HCEC 1CT (cell line): ENCODE measurements around the gene TBX21.

Source experiments
- DNase-seq: peaks from one replicate; pipeline ENCODE4 v3.0.0-alpha.2; 2017

Gene TBX21

DNA sequence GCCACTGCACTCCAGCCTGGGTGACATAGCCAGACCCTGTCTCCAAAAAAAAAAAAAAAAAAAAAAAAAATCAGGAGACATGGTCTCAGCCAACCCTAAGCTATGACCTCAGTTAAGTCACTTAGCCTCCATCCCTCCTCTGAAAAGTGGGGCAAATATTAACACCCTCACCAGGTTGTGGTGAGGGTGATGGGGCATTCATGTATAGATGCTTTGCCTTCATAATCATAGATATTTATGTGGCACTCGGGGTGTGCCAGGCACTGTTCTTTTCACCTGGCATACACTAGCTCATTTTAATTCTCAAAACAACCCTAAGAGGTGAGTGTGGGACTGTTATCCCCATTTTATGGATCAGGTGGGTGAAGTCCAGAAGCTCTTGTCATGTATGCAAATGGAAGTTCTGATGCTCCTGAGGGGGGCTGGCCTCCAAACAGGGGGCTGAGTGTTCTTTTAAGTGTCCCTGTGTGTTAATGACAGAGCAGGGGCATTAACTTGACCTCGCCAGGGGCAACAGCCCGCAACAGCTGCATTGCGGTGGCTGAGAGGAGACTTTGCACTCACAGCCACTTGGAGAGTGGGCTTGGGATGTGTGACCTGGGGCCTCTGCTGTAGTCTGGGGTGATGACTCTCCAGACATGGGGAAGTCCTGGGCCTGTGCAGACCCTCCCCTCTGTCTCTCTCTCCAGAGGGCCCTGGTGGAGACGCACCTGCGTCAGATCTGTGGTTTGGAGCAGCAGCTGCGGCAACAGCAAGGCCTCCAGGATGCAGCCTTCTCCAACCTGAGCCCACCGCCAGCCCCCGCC lies 34.9 kb upstream of the TBX21 start:
- no peak for DNase-seq

DNA sequence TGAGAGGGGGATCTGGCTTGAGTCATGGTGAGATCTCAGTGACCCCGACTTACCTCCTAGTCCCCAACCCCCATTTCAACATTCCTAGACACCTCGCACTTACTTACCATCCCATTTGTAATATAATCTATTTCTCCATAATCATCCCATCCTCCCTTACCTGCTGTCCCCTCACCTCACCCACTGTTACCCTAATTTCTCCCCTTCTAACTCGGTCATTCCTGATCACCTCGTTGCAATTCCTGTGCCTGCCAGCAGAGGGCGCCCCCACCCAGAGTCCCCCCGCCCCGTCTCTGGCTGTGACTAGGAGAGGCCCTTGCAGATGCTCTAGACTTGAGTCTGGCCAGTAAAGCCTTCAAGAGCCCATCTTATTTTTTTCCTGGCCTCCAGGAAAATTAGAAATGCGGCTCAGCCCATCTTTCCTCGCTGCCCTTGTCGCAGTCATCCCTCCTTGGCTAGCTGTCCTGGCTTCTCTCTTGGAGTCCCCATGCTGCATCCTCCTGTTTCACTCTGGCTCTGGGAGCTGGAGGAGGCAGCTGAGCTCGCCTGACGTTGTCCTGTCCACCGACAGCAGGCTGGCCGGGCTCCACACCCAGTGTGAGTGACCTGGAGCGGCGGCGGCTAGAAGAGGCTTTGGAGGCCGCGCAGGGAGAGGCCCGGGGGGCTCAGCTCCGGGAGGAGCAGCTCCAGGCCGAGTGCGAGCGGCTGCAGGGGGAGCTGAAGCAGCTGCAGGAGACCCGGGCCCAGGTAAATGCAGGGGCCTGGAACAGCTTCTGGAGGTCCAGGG lies 34.1 kb upstream of the TBX21 start:
- DNase-seq = no peak

- no peak for DNase-seq
Observed at GRCh38 chr17:47699536-47699840, 33.5 kb upstream of the TBX21 start.

DNA sequence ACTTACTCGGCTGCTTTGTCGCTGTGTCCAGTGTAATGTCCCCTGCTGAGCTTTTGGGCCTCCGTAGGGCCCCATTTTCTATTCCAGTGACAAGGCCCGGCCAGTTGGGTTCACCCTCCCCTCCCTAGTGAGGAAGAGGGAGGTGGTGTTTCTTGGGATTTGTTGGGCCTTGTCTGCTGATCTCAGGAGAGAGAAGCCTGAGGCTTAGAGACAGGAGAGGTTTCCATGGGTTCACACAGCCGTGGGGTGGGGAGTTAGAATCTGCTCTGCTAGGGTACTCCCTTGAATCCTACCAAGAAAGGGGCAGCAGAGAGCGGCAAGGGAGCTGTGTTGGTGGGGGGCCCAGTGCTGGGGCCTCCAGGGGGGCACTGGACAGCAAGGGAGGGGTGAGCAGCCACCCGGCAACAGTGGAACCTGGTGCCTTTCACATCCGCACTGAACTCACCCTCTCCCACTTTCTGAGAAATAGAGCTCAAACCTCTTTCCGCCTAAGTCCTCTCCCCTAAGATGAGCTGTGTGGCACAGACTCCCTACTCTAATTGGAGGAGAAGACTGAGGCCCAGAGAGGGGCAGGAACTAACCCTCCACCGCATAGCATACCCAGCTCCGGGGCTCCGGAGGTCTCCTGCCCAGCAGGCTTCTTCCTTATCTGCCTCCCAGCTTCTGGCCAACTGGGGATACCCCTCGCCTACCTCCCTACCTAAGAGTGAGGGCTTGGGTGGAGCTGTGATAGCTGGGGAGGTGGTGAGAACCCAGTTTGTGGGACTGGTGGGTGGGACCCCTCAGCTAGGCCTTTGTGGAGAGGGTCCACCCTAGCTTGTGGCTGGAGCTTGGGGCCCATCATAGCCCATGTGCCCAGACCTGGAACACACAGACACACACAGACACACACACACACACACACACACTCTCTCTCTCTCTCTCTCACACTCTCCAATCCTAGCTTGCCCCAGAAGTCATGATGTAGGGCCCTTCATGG lies 32.3 kb upstream of the TBX21 start:
- DNase-seq = no peak

- no peak for DNase-seq
Observed at GRCh38 chr17:47701608-47702007, 31.4 kb upstream of the TBX21 start.

DNA sequence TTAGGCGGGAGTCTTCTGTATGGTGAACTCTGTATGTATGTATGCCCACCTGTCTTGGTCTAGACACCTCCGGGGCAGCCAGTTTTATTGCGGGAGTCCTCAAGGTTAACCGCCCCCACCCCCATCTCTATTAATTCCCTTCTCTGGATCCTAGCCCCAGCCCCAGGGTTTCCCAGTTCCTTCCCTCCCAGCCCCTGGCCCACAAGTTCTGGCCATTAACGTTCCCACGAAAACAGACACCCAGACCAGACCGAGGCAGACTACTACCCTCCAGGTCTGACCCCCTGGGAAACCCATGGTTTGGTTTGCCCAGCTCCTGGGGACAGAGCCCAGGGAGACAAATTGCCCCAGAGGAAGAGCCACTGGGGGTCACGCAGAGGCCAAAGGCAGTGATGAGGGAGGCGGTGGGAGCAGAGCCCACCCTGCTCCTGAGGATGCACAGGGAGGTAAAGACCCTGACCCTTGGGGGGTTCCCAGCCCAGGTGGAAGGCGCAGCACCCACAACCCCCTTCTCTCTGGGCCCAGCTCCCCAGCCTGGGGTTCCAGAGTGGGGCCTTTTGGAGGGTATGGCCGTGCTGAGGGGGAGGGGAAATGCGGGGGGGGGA lies 30.5 kb upstream of the TBX21 start:
- no peak for DNase-seq

DNA sequence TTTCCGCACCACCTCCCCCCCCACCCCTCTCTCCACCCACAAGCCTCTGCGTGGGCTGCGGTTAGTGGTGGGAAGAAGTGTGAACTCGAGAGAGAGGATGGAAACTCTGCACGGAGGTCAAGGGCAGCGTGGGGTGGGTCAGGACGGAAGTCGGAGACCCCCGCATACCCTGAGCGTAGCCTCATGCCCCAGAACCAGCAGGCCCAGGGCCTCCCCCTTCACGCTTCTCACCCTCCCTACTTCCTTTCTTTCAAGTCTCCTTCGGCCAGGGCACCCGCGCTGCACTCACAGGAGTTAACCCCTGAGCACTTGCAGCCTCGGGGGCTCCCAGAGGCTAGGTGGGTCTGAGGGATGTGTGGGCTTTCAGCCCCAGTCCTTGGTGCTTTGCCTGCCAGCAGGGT lies 29.8 kb upstream of the TBX21 start:
- no peak for DNase-seq

- DNase-seq = no peak
Observed at GRCh38 chr17:47703671-47704070, 29.4 kb upstream of the TBX21 start.

GRCh38 chr17:47704116-47704515 lies 28.9 kb upstream of the TBX21 start:
- DNase-seq = no peak

GRCh38 chr17:47704736-47705135 lies 28.3 kb upstream of the TBX21 start:
- no peak for DNase-seq

GRCh38 chr17:47705536-47706530 lies 27.2 kb upstream of the TBX21 start:
- no peak for DNase-seq

DNA sequence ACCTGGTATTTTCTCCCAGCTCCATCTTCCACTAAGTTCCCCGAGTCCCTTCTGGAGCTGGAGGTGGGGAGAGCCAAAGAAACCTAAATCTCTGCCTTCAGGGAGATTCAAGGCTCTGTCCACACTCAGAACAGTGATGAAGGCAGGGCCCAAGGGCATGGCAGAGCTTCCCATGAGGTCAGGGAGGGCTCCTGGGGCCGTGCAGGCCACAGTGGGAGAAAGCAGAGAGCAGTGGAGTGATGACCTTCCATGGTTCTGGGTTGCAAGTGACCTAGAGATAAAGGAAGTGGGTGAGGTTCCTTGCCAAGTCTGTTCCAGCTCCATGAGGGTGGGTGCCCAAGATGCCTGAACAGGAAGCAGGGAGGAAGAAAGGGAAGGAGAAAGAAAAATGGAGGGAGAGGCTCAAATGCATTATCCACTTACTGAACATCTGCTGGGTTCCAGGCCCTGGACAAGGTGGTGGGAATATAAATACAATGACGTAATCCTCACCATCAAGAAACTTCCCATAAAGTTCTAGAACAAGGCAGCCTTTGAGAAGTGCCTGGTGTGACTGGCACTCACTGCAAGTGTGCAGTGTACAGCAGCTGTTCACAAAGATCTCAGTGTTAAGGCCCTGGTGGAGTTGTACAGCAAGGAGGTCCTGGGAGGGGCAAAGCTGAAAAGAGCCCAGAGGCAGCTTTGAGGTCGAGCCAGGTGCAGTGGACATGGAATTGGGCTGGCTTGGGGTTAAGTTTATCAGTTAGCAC lies 25.8 kb upstream of the TBX21 start:
- no peak for DNase-seq

- no peak for DNase-seq
Observed at GRCh38 chr17:47707884-47708283, 25.2 kb upstream of the TBX21 start.

DNA sequence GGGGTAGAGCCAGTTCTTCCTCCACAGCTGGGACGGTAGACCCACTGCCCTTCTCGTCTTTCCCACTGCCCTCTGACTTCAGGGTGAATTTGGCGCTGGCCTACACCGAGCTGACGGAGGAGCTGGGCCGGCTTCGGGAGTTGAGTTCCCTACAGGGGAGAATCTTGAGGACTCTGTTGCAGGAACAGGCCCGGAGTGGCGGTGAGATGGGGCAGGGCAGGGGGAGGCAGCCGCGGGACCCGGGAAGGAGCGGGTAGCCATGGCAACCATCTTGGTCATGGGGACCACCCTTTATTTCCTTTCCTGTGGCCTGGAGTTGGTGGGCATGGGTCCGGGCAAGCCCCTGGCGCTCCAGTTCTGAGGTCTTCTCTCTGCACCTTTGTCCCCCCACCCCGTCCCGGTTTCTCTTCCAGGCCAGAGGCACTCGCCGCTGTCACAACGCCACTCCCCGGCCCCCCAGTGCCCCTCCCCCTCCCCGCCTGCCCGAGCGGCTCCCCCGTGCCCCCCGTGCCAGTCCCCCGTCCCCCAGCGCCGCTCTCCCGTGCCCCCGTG lies 24.6 kb upstream of the TBX21 start:
- DNase-seq = no peak

GRCh38 chr17:47708864-47709541 lies 24.0 kb upstream of the TBX21 start:
- DNase-seq = peak; percentile 39

DNA sequence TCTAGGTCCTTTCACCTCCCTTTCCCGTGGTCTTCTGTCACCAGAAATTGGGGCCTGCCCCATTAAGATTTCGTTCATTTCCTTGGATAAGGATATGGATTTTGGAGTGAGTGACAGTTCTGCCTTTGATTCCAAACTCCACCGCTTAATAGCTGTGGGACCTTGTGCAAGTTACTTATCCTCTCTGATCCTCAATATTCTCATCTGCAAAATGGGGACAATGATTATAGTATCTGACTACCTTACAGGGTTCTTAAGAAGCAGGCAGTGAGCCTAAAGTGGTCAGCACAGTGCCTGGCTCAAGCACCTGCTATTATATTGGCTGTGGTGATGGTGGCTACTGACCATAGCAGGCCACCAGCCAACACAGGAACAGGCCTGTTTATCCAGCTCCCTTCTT lies 23.4 kb upstream of the TBX21 start:
- no peak for DNase-seq

DNA sequence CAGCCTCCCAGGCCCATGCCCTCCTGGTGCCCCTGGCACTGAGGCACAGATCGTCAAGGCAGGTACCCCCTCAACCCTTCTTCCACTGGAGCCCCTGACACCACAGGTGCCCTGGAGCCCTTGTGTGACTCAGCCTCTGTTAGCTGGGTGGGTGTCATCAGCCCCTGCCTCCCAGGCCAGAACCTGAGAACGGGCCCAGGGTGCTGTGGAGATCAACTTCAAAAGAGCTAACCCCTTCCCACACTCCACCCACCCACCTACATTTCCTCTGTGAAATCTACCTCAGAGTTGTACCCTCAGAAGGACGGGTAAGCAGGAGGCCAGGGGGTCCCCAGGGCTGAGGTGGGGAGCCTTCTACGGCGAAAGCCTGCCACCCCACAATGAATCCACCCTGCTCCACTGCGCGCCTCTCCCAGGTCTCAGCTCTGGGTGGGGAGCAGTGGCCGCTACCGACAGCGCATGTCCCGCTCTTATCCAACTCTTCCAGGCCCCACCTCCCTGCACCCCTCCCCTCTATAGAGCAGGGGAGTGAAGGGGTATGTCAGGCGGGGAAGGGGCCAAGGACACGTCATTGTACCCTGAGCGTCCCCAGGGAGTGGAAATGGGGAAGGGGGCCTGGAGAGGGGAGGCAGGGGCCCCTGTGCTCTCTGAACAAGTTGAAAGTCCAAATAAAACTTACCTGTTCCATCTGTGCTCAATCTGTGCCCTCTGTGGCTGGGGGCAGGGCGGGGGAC lies 21.5 kb upstream of the TBX21 start:
- no peak for DNase-seq

DNA sequence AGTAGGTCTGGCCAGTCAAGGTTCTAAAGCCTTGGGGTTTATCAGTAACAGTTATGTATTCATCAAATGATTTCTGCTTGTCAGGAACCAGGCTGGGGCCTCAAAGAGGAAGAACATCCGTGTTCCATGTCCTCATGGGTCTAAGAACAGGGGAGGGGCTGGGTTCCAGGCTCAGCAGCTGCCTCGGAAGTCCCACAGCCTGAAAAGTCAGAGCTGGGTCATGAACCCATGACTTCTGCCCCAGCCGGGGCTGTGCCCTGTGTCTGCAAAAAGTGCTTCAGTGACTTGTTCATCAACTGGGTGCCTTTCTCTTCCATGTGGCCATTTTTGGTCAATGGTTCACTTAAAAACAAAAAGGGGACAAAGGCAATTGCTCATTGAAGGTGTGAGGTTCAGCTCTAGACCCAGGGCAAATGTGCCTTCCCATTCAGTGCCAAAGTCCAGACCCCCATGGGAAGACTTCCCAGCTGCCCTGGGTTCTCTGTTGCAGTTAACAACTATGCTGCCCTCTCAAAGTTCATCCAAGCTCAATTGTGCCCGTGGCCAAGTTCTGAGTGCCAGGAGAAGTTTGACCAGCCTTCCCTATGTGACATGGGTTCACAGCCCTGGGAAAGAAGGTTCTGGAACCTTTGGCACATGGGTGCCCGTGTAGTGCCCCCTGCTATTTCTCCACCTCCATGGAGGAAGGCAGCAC lies 20.6 kb upstream of the TBX21 start:
- DNase-seq = no peak
